Memory B cell (primary cell): ENCODE data around the gene MROH2A.

ENCODE experiments used
- ATAC-seq: fragments of 150-1000 bp; cut with Tn5 transposase; 2 replicates; pipeline ENCODE4 v1.10.0; 2021; ENCODE audit warnings: low read depth, mild to moderate bottlenecking, moderate library complexity
- DNase-seq, 2 donors: peaks; one replicate each; pipeline ENCODE4 v3.0.0; 2022; ENCODE audit warnings: low spot score in 2 of 2
- H3K27ac Mint-ChIP-seq: one replicate; pipeline ENCODE4 v1.8.0; 2022; ENCODE audit warnings: mild to moderate bottlenecking, moderate library complexity, mixed read lengths
- H3K27me3 Mint-ChIP-seq: one replicate; pipeline ENCODE4 v1.8.0; 2022; ENCODE audit warnings: mixed read lengths
- H3K36me3 Mint-ChIP-seq: one replicate; pipeline ENCODE4 v1.8.0; 2022; ENCODE audit warnings: mild to moderate bottlenecking, mixed read lengths
- H3K4me1 Mint-ChIP-seq: one replicate; pipeline ENCODE4 v1.8.0; 2022; ENCODE audit warnings: mixed read lengths
- H3K4me3 Mint-ChIP-seq: one replicate; pipeline ENCODE4 v1.8.0; 2022; ENCODE audit warnings: mild to moderate bottlenecking, moderate library complexity, mixed read lengths
- H3K9me3 Mint-ChIP-seq: one replicate; pipeline ENCODE4 v1.8.0; 2022; ENCODE audit warnings: mixed read lengths

Gene MROH2A

DNA sequence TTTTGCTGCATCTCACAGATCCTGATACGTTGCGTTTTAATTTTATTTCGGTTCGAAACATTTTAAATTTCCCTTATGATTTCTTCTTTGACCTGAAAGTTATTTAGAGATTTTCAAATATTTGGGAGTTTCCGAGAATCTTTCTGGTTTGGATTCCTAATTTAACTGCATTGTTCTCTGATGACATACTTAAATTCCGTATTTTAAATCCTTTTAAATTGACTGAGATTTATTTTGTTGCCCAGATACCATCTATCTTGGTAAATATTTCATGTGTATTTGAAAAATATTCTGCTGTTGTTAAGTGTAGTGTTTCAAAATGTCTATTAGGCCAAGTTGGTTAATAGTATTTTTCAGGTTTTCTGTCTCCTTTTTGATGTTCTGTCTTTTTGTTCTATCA, 37.7 kb downstream of the MROH2A start:
- no peaks in the 10 kb centered on the region for H3K36me3 Mint-ChIP-seq
- no peak for DNase-seq
- no peak for ATAC-seq
- no peaks in the 10 kb centered on the region for H3K4me1 Mint-ChIP-seq
- H3K4me3 Mint-ChIP-seq = no peak overlapping the region
- H3K27ac Mint-ChIP-seq = no peak overlapping the region
- peaks cover 13% of the 10 kb centered on the region for H3K27me3 Mint-ChIP-seq
- no peaks in the 10 kb centered on the region for H3K9me3 Mint-ChIP-seq

DNA sequence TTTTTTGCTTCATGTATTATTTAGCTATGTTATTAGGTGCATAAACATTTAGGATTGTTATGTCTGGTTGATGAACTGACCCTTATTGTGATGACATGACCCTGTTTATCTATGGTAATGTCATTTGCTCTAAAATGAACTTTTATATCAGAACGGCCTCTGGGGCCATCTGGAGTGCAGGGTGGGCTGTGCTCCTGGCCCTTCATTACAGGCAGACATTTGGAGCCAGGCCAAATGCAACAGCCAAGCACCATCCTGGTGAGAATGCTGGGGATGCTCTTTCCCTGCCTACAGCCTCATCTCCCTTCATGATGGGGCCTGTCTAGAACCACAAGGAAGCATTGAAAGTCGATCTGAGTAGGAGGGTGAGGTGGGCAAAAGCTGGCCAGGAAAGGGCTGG, 38.2 kb downstream of the MROH2A start:
- DNase-seq = no peak
- no peak for ATAC-seq
- Mint-ChIP-seq H3K9me3 (no peaks in the 10 kb centered on the region), H3K27ac (no peak overlapping the region), H3K36me3 (no peaks in the 10 kb centered on the region), H3K4me3 (no peak overlapping the region), H3K4me1 (no peaks in the 10 kb centered on the region), H3K27me3 (peaks cover 13% of the 10 kb centered on the region)

DNA sequence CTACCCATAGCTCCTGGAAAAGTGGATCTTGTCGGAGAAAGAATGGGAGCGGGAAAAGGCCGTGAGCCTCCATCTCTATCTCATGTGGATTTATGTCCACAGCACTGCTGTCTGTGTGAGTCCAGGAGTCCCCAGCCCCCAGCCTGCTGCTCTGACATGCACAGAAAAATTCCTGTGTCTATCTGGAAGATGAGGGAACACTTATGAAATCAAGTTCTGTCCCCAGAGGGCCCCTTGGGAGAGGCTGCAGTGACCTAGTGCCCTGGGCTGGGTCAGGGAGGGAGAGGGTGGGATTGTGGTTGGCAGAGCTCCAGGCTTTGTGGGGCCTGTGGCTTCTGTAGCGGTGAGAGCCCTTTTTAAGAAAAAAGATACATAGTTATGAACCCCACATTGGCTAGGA, 38.6 kb downstream of the MROH2A start:
- ATAC-seq (no peak), DNase-seq (no peak)
- Mint-ChIP-seq H3K27ac (no peak overlapping the region), H3K4me1 (no peaks in the 10 kb centered on the region), H3K27me3 (peaks cover 13% of the 10 kb centered on the region), H3K9me3 (no peaks in the 10 kb centered on the region), H3K4me3 (no peak overlapping the region), H3K36me3 (no peaks in the 10 kb centered on the region)

DNA sequence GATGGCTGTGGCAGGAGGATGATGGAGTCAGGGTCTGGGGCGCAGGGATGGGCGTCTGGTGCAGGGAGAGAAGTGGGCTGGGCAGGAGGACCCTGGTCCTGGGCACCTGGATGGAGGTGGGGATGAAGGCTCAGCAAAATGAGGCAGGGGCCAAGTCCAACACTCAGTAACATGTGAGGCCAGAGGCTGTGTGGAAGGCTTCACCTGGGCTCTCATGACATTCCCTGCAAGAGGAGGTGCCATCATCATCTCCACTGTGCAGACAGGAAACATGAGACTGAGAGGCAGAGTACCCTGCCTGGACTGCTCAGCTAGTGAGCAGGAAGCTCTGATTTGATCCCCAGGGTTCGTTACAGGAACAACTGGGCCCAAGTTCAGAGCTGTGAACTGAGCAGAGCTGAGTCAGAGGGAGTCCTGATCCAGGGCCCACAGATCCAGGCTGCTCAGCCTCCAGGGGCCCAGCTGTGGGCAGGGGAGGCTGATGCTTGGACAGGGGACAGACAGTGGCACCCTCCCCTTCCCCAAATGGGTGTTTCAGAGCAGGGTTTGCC, 39.3 kb downstream of the MROH2A start:
- Mint-ChIP-seq H3K4me3 (no peak overlapping the region), H3K4me1 (no peaks in the 10 kb centered on the region), H3K36me3 (no peaks in the 10 kb centered on the region), H3K27me3 (peaks cover 11% of the 10 kb centered on the region), H3K27ac (no peak overlapping the region), H3K9me3 (no peaks in the 10 kb centered on the region)
- ATAC-seq (no peak), DNase-seq (no peak)

DNA sequence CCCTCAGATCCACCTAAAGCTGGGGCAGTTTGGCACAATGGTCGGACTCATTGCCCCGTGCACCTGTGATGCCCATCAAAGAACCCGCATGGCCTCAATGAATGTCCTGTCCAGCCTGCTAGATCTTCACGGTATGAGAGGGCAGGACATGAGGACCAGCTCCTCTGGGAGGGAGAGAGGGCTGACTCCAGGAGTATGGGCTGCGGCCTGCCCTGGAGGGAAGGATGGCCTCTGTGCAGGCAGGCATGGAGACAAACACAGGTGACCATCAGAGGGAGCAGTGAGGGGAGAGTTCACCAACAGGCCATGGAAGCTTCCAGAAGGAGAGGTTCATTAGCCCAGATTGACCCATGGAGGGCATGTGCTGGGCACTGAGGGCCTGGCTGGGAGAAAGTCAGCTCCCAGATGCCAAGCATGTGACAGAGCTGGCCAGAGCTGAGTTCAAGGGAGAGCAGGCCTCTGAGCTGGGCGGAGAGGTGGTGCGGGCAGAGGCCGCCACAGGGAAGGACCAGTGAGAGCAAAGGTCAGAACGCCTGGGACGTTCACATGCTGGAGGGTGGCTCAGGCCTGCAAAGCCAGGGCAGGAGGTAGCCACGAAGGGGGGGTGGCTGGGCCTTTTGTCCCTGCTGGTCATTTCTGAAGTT, 40.0 kb downstream of the MROH2A start:
- Mint-ChIP-seq H3K27me3 (peaks cover 11% of the 10 kb centered on the region), H3K27ac (no peak overlapping the region), H3K4me1 (no peaks in the 10 kb centered on the region), H3K9me3 (no peaks in the 10 kb centered on the region), H3K4me3 (no peak overlapping the region), H3K36me3 (no peaks in the 10 kb centered on the region)
- DNase-seq (no peak), ATAC-seq (no peak)

DNA sequence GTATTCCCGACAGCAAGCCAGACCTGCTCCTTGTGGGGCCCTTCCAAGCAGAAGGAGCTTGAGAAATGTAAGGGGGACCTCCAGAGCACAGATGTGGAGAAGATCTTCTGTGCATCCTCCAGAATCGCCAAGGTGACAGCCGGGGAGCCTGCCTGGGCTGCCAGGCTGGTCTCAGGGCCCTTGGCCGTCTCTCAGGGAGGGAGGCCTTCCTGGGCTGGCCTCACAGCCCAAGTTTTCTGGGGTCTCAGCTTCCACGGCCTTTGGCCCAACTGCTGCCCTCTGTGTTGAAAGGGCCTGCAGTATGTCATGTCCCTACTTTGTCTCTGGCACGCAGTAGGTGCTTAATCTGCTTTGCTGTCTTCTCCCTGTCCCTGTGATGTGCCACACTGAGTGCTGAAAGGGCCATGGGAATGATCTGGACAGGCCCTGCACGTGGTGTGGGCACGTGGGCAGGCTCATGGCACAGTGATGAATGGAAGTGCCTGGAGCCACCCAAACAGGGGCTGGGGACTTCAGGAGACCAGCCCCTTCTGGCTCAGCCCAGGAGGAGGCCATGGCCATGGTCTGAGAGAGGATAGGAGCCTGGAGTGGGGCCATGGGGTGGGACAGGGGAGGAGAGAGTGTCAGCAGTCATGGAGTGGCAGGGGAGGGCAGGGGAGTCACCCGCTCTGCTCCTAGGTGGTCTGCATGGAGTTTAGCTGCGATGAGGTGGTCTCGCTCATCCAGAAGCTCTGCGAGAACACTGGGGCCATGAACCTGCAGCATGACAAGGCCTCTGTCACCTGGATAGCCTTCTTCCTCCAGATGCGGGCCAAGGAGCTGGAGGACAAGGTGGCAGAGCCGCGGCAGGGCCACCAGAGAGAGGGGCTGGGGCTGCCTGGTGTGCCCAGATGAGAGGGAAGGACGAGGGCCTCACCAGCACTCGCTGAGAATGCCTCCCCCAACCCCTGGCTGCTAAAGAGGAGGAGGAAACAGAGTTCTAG, 40.8 kb downstream of the MROH2A start:
- Mint-ChIP-seq H3K4me1 (no peaks in the 10 kb centered on the region), H3K4me3 (no peak overlapping the region), H3K27ac (no peak overlapping the region), H3K27me3 (peaks cover 11% of the 10 kb centered on the region), H3K36me3 (no peaks in the 10 kb centered on the region), H3K9me3 (no peaks in the 10 kb centered on the region)
- no peak for DNase-seq
- no peak for ATAC-seq

DNA sequence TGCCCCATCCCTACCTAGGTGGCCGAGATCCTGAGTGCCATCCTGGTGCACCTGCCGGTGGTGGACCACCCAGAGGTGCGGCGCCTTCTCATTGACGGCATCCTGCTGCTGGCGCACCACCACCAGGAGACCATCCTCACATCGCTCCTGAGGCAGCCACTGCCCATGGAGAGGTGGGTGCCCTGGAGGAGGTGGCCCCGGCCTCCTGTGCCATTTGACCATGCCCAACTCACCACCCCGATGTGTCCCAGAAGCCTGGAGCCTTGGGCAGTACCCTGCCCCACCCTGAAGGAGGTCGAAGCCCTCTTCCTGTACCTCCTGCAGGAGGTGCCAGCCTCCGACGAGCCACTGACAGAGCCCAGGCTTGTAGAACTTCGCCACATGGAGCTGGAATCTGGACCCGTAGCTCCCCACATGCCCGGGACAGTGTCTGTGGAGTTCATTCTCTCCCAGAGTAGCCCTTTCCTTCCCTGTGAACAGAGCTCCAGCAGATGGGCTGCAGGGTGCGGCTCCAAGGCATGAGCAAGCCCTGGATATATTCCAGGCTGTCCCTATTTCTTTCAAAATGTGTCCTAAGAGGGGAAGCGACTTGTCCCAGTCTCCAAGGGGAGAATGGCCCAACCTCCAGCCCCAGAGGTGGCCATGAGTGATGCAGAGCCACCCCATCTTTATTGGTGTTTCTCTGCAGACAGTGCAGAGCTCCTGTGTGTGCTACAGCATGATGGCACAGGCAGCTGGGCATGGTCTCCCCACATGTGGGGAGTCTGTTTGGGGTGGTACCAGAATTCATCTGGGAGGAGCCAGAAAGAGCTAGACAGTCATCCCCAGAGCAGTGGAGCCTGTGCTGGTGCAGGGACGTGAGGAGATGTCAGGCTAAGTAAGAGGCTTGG, 42.0 kb downstream of the MROH2A start:
- no peaks in the 10 kb centered on the region for H3K4me1 Mint-ChIP-seq
- peaks cover 11% of the 10 kb centered on the region for H3K27me3 Mint-ChIP-seq
- no peak overlapping the region for H3K27ac Mint-ChIP-seq
- no peaks in the 10 kb centered on the region for H3K9me3 Mint-ChIP-seq
- no peaks in the 10 kb centered on the region for H3K36me3 Mint-ChIP-seq
- no peak overlapping the region for H3K4me3 Mint-ChIP-seq
- DNase-seq (no peak), ATAC-seq (no peak)

DNA sequence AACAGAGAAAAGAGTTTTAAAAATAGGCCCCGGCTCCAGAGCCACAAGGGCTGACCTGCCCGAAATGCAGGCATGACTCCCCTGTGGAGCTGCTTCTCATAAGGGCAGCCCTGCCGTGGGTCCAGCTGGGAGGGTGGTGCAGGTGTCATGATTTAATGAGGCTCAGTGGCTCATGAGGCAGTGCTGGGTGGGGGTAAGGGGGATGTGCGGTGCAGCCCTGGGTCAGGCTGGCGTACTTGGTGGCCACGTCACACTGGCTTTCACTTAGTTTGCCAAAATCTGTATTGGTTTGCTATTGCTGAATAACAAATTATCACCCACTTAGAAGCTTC, 42.6 kb downstream of the MROH2A start:
- Mint-ChIP-seq H3K36me3 (no peaks in the 10 kb centered on the region), H3K9me3 (no peaks in the 10 kb centered on the region), H3K27me3 (peaks cover 11% of the 10 kb centered on the region), H3K4me1 (no peaks in the 10 kb centered on the region), H3K4me3 (no peak overlapping the region), H3K27ac (no peak overlapping the region)
- ATAC-seq (no peak), DNase-seq (no peak)

DNA sequence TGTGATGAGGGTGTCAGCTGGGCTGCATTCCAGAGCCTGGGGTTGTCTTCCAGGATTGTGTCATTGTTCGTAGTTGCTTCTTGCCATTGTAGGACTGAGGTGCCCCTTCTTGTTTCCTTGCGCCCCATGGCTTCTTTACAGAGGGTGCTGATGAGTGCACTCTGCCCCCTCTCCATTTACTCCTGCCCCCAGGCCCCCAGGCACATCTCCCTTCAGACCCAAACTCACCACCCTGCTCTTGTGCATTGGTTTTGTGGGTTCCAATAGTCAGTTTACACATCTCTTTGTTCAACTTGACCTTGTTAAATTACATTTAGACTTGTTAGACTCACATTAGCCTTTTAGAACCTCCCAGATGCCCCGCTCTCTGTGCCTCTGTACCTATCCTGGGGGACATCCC, 43.1 kb downstream of the MROH2A start:
- Mint-ChIP-seq H3K36me3 (no peaks in the 10 kb centered on the region), H3K27me3 (peaks cover 11% of the 10 kb centered on the region), H3K4me1 (no peaks in the 10 kb centered on the region), H3K4me3 (no peak overlapping the region), H3K9me3 (no peaks in the 10 kb centered on the region), H3K27ac (no peak overlapping the region)
- no peak for DNase-seq
- ATAC-seq = no peak

DNA sequence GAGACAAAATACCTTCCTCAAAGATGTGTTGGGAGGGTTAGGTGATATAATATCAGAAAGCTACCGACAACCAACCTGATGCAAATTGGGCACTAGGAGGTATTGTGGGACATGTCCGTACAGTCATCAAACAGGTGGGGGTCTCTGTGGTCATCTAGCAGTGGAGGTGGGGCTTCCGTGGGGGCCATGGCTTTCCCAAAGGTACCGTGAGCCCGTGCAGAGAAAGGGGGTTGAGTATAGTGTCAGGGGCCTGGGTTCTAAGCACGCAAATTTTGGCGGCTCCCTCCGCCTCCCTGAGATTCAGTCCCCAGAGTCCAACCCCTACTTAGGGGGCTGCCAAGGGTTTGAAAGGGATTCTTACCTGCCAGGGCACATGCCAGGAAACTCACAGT, 43.6 kb downstream of the MROH2A start:
- Mint-ChIP-seq H3K27ac (no peak overlapping the region), H3K4me1 (no peaks in the 10 kb centered on the region), H3K4me3 (no peak overlapping the region), H3K9me3 (peaks cover under 1% of the 10 kb centered on the region), H3K27me3 (peaks cover 12% of the 10 kb centered on the region), H3K36me3 (no peaks in the 10 kb centered on the region)
- DNase-seq (no peak), ATAC-seq (no peak)

DNA sequence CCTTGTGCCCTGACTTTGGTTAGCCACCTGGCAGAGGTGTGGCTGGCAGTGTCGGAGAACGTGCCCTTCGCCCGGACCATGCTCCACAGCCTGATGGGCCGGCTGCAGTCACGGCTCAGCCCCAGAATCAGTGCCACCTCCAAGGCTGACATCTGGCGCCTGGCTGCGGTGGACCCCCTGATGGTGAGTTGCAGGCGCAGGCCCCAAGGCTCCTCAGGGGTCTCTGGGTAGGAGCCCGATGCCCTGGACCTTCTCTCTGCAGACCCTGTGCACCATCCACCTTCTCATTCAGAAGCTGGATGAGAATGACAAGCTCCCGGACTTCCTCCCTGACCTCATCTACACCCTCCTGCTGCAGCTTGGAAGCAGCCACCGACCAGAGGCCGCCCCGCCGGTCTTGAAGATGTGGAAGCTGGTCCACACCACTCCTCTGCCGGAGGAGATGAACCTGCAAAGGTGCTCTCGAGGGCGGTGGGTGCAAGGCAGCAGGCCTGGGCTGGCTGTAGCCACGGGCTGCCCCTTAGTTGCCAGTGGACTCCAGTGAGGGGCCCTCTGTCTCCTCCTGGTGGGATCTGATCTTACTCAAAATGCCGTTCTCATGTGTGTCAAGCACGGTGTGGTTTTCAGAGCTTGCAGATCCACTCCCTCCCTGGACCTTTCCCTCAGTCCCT, 44.1 kb downstream of the MROH2A start:
- peaks cover 2% of the 10 kb centered on the region for H3K4me1 Mint-ChIP-seq
- no peak overlapping the region for H3K27ac Mint-ChIP-seq
- no peaks in the 10 kb centered on the region for H3K36me3 Mint-ChIP-seq
- DNase-seq (no peak), ATAC-seq (no peak)
- H3K4me3 Mint-ChIP-seq = no peak overlapping the region
- peaks cover 13% of the 10 kb centered on the region for H3K27me3 Mint-ChIP-seq
- H3K9me3 Mint-ChIP-seq = peaks cover 2% of the 10 kb centered on the region

DNA sequence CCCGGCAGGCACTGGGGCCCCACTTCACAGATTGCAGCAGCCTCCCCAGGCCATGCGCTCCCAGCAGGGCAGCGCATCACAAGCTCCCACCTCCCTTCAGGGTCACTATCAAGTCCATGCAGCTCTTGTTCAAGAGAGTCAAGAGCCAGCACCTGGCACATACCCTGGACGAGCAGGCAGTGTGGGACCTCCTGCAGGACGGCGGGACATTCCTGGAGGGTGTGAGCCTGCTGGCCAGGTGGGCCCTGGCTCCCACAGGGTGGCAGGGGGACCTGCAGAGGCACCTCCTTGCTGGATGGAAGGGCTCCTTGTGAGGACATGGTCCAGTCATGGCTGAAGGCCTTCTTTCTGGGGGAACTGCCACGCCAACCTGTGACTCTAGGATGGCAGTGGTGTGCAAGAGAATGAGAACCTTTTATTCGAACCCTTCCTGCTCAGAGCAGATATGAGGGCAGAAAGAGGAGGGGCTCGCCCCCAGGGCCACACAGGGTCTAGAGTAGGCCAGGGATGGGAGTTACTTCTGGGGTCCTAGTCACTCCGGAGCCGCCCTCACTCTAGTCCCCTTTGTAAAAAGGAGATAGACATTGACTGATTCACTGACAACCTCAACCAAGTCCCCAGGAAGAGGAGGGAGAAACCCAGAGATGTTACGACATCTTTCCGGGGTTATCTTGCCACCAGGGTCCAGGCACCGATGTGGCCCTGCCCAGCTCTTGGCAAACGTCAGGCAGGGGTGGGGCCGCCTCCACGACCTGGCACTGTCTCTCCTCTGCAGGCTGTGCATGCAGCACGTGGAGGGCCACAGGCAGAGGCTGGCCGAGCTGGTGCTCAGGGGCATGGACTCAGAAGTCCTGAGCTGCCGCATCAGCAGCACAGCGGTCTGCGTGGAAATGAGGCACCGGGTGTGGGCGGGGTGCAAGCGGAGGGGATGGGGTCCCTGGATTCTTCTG, 44.9 kb downstream of the MROH2A start:
- Mint-ChIP-seq H3K9me3 (peaks cover 2% of the 10 kb centered on the region), H3K4me1 (peaks cover 4% of the 10 kb centered on the region), H3K36me3 (no peaks in the 10 kb centered on the region), H3K4me3 (no peak overlapping the region), H3K27me3 (peaks cover 12% of the 10 kb centered on the region), H3K27ac (no peak overlapping the region)
- no peak for DNase-seq
- ATAC-seq = no peak

DNA sequence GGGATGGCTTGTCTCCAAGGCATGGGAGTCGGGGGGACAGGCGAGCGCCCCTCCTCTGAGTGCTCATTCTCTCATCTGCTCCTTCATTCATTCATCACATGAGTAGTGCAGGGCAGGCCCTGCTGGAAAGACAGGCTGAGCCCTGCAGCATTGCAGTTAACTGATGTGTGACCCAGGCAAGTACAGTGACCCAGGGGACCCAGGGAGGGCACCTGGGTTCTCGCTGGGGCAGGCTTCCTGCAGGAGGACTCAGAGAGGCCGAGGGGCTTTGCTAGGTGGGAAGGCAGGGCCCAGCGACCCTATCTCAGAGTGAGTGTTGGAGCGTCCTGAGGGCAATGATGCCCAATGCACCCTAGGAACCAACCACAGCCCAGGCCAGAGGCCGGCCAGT, 45.6 kb downstream of the MROH2A start:
- no peak for DNase-seq
- no peak for ATAC-seq
- peaks cover 2% of the 10 kb centered on the region for H3K9me3 Mint-ChIP-seq
- H3K27ac Mint-ChIP-seq = no peak overlapping the region
- peaks cover 4% of the 10 kb centered on the region for H3K4me1 Mint-ChIP-seq
- no peaks in the 10 kb centered on the region for H3K36me3 Mint-ChIP-seq
- H3K4me3 Mint-ChIP-seq = no peak overlapping the region
- H3K27me3 Mint-ChIP-seq = peaks cover 10% of the 10 kb centered on the region
